Adrenal gland (tissue), 12 donors: Measurements from ENCODE around the gene SPATS1. TPM values are rescaled to one million over a fixed set of nuclear protein-coding genes. Genes with fewer than 3 reads are reported as not detected.

Experiments used
- DNase-seq, 7 donors: peaks; one replicate each; pipeline ENCODE4 v3.0.0-alpha.2; 2019 to 2020
- H3K27ac ChIP-seq, 5 donors: fragments of 200-600 bp; sonication (generic) in 4 of 5; 1 replicate in 3 of 5; 2 replicates in 2 of 5; pipeline versions ENCODE4 v1.5.1 to v1.8.0; 2016 to 2020; ENCODE audit warnings: mild to moderate bottlenecking in 1 of 5
- H3K27me3 ChIP-seq: fragments of 200-600 bp; 2 replicates; pipeline ENCODE4 v1.8.0; 2021
- H3K36me3 ChIP-seq, 2 donors: fragments of 200-600 bp; replicated peaks in 1 of 2; 1 replicate in 1 of 2; 2 replicates in 1 of 2; pipeline versions ENCODE4 v1.5.1 to v1.8.0; 2018 to 2022
- H3K4me1 ChIP-seq, 2 donors: fragments of 200-600 bp; replicated peaks in 1 of 2; 1 replicate in 1 of 2; 2 replicates in 1 of 2; pipeline versions ENCODE4 v1.5.1 to v1.8.0; 2018 to 2021
- H3K4me3 ChIP-seq, 4 donors: fragments of 200-600 bp; sonication (generic) in 3 of 4; one replicate each; pipeline ENCODE4 v1.5.1; 2016 to 2018
- H3K9me3 ChIP-seq, 3 donors: fragments of 200-600 bp; sonication (generic) in 1 of 3; replicated peaks in 1 of 3; 1 replicate in 2 of 3; 2 replicates in 1 of 3; pipeline versions ENCODE4 v1.5.1 to v1.8.0; 2016 to 2021
- POLR2A ChIP-seq, 2 donors: fragments of 450-650 bp; IDR thresholded peaks; one replicate each; pipeline ENCODE4 v1.6.1; 2017; ENCODE audit warnings: antibody characterized with exemption in 2 of 2, mild to moderate bottlenecking in 2 of 2, moderate library complexity in 1 of 2
- WGBS, 4 donors: extraction: QIAGEN DNeasy Blood & Tissue Kit in 2 of 4; methylation state at CpG; one replicate each; pipeline versions ENCODE4 v1.1.5 to v1.1.7; 2013 to 2017; 5-methylcytosine and 5-hydroxymethylcytosine counted together
- intact Hi-C, 2 donors: fragments of 100-400 bp; cut with DNase I; formaldehyde crosslinking; loops; one replicate each; pipeline versions ENCODE4 v1.14.1 to v1.15.0; 2022 to 2023
- polyA plus RNA-seq, 3 donors: library from polyadenylated mRNA; stranded (reverse); fragments of 200-250 nt in 2 of 3; fragments of 350-450 nt in 1 of 3; fragmentation: Illumina TruSeq in 1 of 3; extraction: RNeasy Lipid Tissue Mini Kit (QIAGEN cat#74804) in 1 of 3; gene quantifications; one replicate each; pipeline ENCODE4 v1.2.3, GENCODE V29; 2013 to 2014
- total RNA-seq, 9 donors: library from RNA; depleted of rRNA in 4 of 9; stranded (reverse); fragments of >200 nt in 4 of 9; fragments of 120-200 nt in 1 of 9; fragmentation: NEBNext Ultra II Directional in 1 of 9; extraction: Animal tissue kit (Norgen Biotek cat#: 25700) in 1 of 9; gene quantifications; one replicate each; pipeline versions ENCODE4 v1.1.0 to v1.2.4, GENCODE V29; 2013 to 2023
- TF ChIP-seq, protein P1 (sequence below), 6 experiments: fragments of 450-650 bp in 4 of 6; fragments of 200-600 bp in 2 of 6; sonication (generic) in 1 of 6; IDR thresholded peaks; 1 replicate in 5 of 6; 2 replicates in 1 of 6; pipeline versions ENCODE4 v1.5.1 to v1.8.0; 2016 to 2021; ENCODE audit warnings: antibody characterized with exemption in 6 of 6, mild to moderate bottlenecking in 2 of 6, moderate library complexity in 1 of 6
- donor health status: healthy with polysubstance abuse.
- donor health status: Bipolar disorder and iron deficiency.
- donor health status: DM: yes; HTN: yes; CAD: no.
- donor health status: DM: no; HTN: no; CAD: no.
- donor health status: DM: no; HTN: no; CAD: no.
- donor health status: DM: yes; HTN: yes; CAD: no.

Gene SPATS1
- total and polyA plus RNA-seq, 12 donors, result 0.15 TPM; not detected in 11

DNA sequence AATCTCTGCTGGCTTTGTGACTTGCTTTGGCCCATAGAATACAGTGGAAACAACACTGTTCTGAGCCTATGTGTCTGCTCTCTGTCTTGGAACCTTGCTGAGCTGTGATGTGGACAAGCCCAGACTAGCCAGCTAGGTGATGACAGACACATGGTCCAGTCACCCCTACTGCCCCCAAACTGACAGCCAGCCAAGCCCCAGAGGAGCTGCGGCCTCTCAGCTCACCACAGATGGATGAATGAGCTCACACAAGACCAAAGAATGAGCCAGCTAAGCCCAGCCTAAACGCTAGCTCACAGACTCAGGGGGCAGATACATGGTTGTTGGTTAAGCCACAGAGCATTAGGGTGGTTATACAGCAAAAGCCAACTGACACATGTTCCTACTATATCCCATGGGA lies 33.4 kb upstream of the SPATS1 start:
- intact Hi-C loops, result no loop called here
- Histone ChIP-seq H3K4me3 (no peak overlapping the region), H3K27ac (no peak overlapping the region), H3K27me3 (no peaks in the 10 kb centered on the region), H3K4me1 (peaks cover 8 to 11% of the 10 kb centered on the region in 2 donors), H3K36me3 (peaks cover 0 to 72% of the 10 kb centered on the region in 2 donors), H3K9me3 (no peaks in the 10 kb centered on the region)
- TF ChIP-seq, protein P1, sequence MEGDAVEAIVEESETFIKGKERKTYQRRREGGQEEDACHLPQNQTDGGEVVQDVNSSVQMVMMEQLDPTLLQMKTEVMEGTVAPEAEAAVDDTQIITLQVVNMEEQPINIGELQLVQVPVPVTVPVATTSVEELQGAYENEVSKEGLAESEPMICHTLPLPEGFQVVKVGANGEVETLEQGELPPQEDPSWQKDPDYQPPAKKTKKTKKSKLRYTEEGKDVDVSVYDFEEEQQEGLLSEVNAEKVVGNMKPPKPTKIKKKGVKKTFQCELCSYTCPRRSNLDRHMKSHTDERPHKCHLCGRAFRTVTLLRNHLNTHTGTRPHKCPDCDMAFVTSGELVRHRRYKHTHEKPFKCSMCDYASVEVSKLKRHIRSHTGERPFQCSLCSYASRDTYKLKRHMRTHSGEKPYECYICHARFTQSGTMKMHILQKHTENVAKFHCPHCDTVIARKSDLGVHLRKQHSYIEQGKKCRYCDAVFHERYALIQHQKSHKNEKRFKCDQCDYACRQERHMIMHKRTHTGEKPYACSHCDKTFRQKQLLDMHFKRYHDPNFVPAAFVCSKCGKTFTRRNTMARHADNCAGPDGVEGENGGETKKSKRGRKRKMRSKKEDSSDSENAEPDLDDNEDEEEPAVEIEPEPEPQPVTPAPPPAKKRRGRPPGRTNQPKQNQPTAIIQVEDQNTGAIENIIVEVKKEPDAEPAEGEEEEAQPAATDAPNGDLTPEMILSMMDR (IDR thresholded peaks at IDR 0.05), result no peak
- no peak for TF ChIP-seq POLR2A (IDR thresholded peaks at IDR 0.05)
- 86 to 96% (median 92%) methylated on average over 1 to 2 of the region's 2 CpGs for WGBS, 4 donors
- DNase-seq, result no peak

DNA sequence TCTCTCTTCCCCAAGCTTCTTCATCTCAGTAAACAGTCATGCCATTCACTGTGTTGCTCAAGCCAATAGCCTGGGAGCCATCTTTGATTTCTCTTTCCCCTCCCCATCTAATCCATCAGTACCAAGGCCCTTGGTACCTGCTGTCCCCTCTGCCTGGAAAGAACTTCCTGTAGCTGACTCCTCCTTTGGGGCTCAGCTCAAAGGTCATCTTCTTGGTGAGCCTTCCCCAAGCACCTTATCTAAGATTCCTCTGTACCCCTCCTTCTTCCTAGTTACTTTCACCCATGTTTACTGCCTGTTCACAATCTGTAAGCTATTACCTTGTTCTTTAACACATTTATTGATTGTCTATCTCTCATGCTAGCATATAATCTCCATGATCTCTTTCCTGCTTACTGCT lies 32.8 kb upstream of the SPATS1 start:
- no peak for TF ChIP-seq POLR2A (IDR thresholded peaks at IDR 0.05)
- TF ChIP-seq, protein P1 (IDR thresholded peaks at IDR 0.05), result no peak
- peaks cover 8 to 11% of the 10 kb centered on the region in 2 donors for H3K4me1 ChIP-seq
- H3K36me3 ChIP-seq, result peaks cover 0 to 67% of the 10 kb centered on the region in 2 donors
- H3K9me3 ChIP-seq, result no peaks in the 10 kb centered on the region
- H3K4me3 ChIP-seq, result no peak overlapping the region
- H3K27me3 ChIP-seq, result no peaks in the 10 kb centered on the region
- intact Hi-C loops, result no loop called here
- H3K27ac ChIP-seq, result no peak overlapping the region
- no peak for DNase-seq

DNA sequence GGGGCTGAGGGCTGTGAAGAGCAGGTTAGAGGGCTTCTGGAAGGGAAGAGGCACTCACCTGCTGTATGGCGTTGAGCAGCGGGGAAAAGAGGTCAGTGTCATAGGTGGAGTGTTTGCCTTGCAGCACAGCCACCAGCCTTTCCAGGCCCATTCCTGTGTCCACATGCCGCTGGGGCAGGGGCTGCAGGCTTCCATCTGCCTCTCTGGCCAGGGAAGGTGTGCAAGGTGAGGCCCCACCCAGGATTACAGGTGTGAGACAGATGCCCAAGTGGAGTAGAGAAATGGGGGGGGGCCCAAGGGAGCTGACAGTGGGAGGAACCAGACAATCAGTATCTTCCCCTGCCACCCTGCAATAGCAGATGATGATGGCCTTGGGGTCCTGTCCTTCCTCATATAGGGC lies 32.2 kb upstream of the SPATS1 start:
- 96 to 100% (median 99%) methylated on average over 3 of the region's 3 CpGs for WGBS, 4 donors
- Histone ChIP-seq H3K4me1 (peaks cover 8 to 11% of the 10 kb centered on the region in 2 donors), H3K4me3 (no peak overlapping the region), H3K27ac (no peak overlapping the region), H3K27me3 (no peaks in the 10 kb centered on the region), H3K9me3 (no peaks in the 10 kb centered on the region), H3K36me3 (peaks cover 0 to 61% of the 10 kb centered on the region in 2 donors)
- no peak for DNase-seq
- no peak for TF ChIP-seq POLR2A (IDR thresholded peaks at IDR 0.05)
- TF ChIP-seq, protein P1 (IDR thresholded peaks at IDR 0.05), result no peak
- intact Hi-C loops, result no loop called here

DNA sequence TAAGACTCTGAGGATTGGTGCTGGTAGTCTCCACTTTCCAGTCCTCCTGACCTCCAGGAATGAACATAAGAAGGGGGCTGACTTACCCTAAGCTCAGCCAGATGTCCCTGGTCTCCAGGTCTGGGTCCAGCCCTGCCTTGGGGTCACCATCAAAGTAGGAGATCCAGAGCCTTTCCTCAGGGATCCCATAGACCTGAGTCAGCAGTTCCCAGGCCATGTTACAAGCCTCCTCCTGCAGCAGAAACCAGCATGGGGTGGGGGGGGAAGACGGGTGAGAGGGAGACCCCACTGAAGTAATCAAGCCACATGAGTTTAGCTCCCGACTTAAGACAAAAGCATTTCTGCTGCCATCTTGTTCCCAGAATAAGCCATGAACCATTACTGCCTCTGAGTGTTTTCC lies 31.1 kb upstream of the SPATS1 start:
- 50 to 82% (median 78%) methylated on average over 2 of the region's 2 CpGs for WGBS, 4 donors
- Histone ChIP-seq H3K4me1 (peaks cover 8 to 11% of the 10 kb centered on the region in 2 donors), H3K4me3 (no peak overlapping the region), H3K9me3 (no peaks in the 10 kb centered on the region), H3K27me3 (no peaks in the 10 kb centered on the region), H3K36me3 (peaks cover 0 to 51% of the 10 kb centered on the region in 2 donors), H3K27ac (no peak overlapping the region)
- TF ChIP-seq, protein P1 (IDR thresholded peaks at IDR 0.05), result no peak
- no peak for TF ChIP-seq POLR2A (IDR thresholded peaks at IDR 0.05)
- intact Hi-C loops, result no loop called here
- DNase-seq, result no peak
